HepG2 (cell line): ENCODE measurements around the gene ABHD17A. TPM values are rescaled to one million over a fixed set of nuclear protein-coding genes. Genes with fewer than 3 reads are reported as not detected.

Experiments
- CC2D1A ChIP-seq: sonication (generic); formaldehyde crosslinking; IDR thresholded peaks from 2 replicates; pipeline ENCODE4 v1.8.1; 2023; ENCODE audit warnings: mild to moderate bottlenecking, missing genetic modification reagents
- DPF2 ChIP-seq: sonication (generic); formaldehyde crosslinking; IDR thresholded peaks from 2 replicates; pipeline ENCODE4 v1.4.0; 2020; ENCODE audit warnings: mild to moderate bottlenecking, low read depth, missing genetic modification reagents, borderline replicate concordance
- FOXP1 ChIP-seq, 2 experiments: fragments of 450-650 bp in 1 of 2; IDR thresholded peaks; 2 replicates each; pipeline ENCODE4 v1.6.1; 2017 to 2018; ENCODE audit warnings: antibody characterized with exemption in 1 of 2
- GLI4 ChIP-seq: sonication (generic); formaldehyde crosslinking; IDR thresholded peaks from 2 replicates; pipeline ENCODE4 v1.5.1; 2020; ENCODE audit warnings: missing genetic modification reagents, mild to moderate bottlenecking, moderate library complexity, borderline replicate concordance
- HMG20B ChIP-seq: conservative IDR thresholded peaks from 2 replicates; pipeline ENCODE4 v1.6.1; 2016; ENCODE audit warnings: missing genetic modification reagents, missing compliant biosample characterization
- IRF2 ChIP-seq: IDR thresholded peaks from 2 replicates; pipeline ENCODE4 v1.6.1; 2018; ENCODE audit warnings: missing genetic modification reagents, missing compliant biosample characterization
- PATZ1 ChIP-seq: sonication (generic); formaldehyde crosslinking; IDR thresholded peaks from 2 replicates; pipeline ENCODE4 v1.4.0; 2020; ENCODE audit warnings: missing genetic modification reagents
- ZC3H4 ChIP-seq: sonication (generic); formaldehyde crosslinking; IDR thresholded peaks from 2 replicates; pipeline ENCODE4 v1.4.0; 2020; ENCODE audit warnings: missing genetic modification reagents, borderline replicate concordance
- ZMYM4 ChIP-seq: sonication (generic); formaldehyde crosslinking; IDR thresholded peaks from 2 replicates; pipeline ENCODE4 v1.8.1; 2023; ENCODE audit warnings: mild to moderate bottlenecking, missing genetic modification reagents
- ZNF263 ChIP-seq: sonication (generic); formaldehyde crosslinking; IDR thresholded peaks from 2 replicates; pipeline ENCODE4 v1.4.0; 2020; ENCODE audit warnings: missing genetic modification reagents
- ZNF280D ChIP-seq: sonication (generic); formaldehyde crosslinking; IDR thresholded peaks from 2 replicates; pipeline ENCODE4 v1.5.1; 2020; ENCODE audit warnings: mild to moderate bottlenecking, missing genetic modification reagents
- ZNF564 ChIP-seq: sonication (generic); formaldehyde crosslinking; IDR thresholded peaks from 2 replicates; pipeline ENCODE4 v1.8.1; 2023; ENCODE audit warnings: mild to moderate bottlenecking, missing genetic modification reagents
- ZNF672 ChIP-seq: sonication (generic); formaldehyde crosslinking; IDR thresholded peaks from 2 replicates; pipeline ENCODE4 v1.8.1; 2022; ENCODE audit warnings: missing genetic modification reagents
- ZNF790 ChIP-seq: sonication (generic); formaldehyde crosslinking; IDR thresholded peaks from 2 replicates; pipeline ENCODE4 v1.8.0; 2022; ENCODE audit warnings: missing genetic modification reagents, mild to moderate bottlenecking, borderline replicate concordance
- polyA plus RNA-seq, 8 experiments: library from polyadenylated mRNA; depleted of rRNA in 3 of 8; stranded (reverse) in 7 of 8; unstranded in 1 of 8; fragments of >200 nt; fragmentation: Illumina TruSeq in 4 of 8; extraction: Trizol in 4 of 8; gene quantifications; 2 replicates each; pipeline versions ENCODE4 v1.2.1 to v1.2.3, GENCODE V29; 2011 to 2016; ENCODE audit warnings: low read depth in 4 of 8, missing spikeins in 1 of 8, mixed read lengths in 1 of 8; ENCODE audit not compliant: insufficient read depth in 1 of 8
- total RNA-seq, 5 experiments: library from RNA; depleted of rRNA; stranded (reverse); fragments of >200 nt; fragmentation: Illumina TruSeq; extraction: Trizol; gene quantifications; 2 replicates each; pipeline ENCODE4 v1.2.3, GENCODE V29; 2016; ENCODE audit warnings: low read depth in 1 of 5
- TF ChIP-seq, protein P1 (sequence below): sonication (generic); formaldehyde crosslinking; IDR thresholded peaks from 2 replicates; pipeline ENCODE4 v1.9.0; 2021; ENCODE audit warnings: missing genetic modification reagents, borderline replicate concordance
- TF ChIP-seq, protein P2 (sequence below): sonication (generic); formaldehyde crosslinking; IDR thresholded peaks from 2 replicates; pipeline ENCODE4 v1.5.0; 2020; ENCODE audit warnings: mild to moderate bottlenecking, missing genetic modification reagents
- TF ChIP-seq, protein P3 (sequence below): IDR thresholded peaks from 2 replicates; pipeline ENCODE4 v1.6.1; 2016

The ABHD17A gene
- total and polyA plus RNA-seq, 2 of the 13 experiments (the other 11 are each of a cell fraction or from before 2014, with no cell fraction given) = 27.7 to 40.8 TPM

DNA sequence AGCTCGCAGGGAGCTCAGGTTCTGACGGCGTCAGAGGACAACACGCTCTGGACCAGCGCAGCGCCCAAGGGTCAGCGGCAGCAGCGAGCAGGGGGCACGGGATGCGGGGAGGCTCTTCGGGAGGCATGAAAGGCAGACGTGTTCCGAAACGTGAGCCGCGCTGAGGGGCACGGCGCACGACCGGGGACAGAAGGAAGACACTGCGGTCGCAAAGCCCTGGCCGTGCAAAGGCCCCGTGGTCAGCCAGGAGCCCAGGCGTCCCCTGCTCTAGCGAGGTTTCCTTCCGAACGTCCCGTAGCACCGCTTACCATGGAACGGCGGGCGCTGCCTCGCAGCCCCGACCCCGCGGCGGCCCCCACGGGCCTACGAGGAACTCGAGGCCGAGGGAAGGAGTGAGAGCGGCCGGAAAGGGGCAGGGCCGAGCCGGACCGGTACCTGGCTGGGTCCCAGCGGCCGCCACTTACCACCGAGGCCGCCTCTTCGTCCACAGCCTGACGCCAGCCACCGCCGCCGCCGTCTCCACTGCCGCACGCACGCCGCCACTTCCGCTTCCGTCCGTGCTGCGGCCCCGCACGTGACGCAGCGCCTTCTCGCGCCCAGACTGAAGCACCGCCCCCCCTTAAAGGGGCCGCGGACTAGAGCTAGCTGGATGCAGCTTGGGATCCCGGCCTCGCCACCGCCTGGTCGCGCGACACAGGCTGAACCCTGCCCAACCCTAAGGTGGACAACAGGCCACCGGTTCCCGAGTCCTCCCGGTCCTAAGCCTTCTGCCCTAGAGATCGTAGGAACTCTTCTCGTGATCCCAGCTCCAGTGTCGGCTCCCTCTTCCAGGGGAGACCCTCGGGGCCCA, 9.4 kb downstream of the ABHD17A start (continued):
- TF ChIP-seq ZNF263 (CRISPR knock-in tag) (no peak), ZC3H4 (CRISPR knock-in tag) (no peak), DPF2 (CRISPR knock-in tag) (no peak), ZNF790 (CRISPR knock-in tag) (peak; percentile 47; the same call in 1 of the 2 replicates), IRF2 (CRISPR knock-in tag) (peak; percentile 92), ZNF564 (peak; percentile 35; the same call in 1 of the 2 replicates), ZNF672 (CRISPR knock-in tag) (no peak; the same call in 1 of the 2 replicates), FOXP1 (IDR thresholded peaks at IDR 0.05) (no peak), FOXP1 (CRISPR knock-in tag; IDR thresholded peaks at IDR 0.05) (no peak), ZNF280D (CRISPR knock-in tag) (peak; percentile 73; the same call in 1 of the 2 replicates), HMG20B (CRISPR knock-in tag) (no peak), CC2D1A (CRISPR knock-in tag) (no peak), GLI4 (CRISPR knock-in tag) (no peak), PATZ1 (CRISPR knock-in tag) (peak; percentile 72), ZMYM4 (CRISPR knock-in tag) (peak; percentile 78)
- TF ChIP-seq, protein P1, sequence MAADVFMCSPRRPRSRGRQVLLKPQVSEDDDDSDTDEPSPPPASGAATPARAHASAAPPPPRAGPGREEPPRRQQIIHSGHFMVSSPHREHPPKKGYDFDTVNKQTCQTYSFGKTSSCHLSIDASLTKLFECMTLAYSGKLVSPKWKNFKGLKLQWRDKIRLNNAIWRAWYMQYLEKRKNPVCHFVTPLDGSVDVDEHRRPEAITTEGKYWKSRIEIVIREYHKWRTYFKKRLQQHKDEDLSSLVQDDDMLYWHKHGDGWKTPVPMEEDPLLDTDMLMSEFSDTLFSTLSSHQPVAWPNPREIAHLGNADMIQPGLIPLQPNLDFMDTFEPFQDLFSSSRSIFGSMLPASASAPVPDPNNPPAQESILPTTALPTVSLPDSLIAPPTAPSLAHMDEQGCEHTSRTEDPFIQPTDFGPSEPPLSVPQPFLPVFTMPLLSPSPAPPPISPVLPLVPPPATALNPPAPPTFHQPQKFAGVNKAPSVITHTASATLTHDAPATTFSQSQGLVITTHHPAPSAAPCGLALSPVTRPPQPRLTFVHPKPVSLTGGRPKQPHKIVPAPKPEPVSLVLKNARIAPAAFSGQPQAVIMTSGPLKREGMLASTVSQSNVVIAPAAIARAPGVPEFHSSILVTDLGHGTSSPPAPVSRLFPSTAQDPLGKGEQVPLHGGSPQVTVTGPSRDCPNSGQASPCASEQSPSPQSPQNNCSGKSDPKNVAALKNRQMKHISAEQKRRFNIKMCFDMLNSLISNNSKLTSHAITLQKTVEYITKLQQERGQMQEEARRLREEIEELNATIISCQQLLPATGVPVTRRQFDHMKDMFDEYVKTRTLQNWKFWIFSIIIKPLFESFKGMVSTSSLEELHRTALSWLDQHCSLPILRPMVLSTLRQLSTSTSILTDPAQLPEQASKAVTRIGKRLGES (CRISPR knock-in tag) = 0 out of 2 replicates have a peak, but pooled peaks have one; percentile 36
- TF ChIP-seq, protein P2, sequence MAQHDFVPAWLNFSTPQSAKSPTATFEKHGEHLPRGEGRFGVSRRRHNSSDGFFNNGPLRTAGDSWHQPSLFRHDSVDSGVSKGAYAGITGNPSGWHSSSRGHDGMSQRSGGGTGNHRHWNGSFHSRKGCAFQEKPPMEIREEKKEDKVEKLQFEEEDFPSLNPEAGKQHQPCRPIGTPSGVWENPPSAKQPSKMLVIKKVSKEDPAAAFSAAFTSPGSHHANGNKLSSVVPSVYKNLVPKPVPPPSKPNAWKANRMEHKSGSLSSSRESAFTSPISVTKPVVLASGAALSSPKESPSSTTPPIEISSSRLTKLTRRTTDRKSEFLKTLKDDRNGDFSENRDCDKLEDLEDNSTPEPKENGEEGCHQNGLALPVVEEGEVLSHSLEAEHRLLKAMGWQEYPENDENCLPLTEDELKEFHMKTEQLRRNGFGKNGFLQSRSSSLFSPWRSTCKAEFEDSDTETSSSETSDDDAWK (CRISPR knock-in tag) = no peak
- TF ChIP-seq, protein P3, sequence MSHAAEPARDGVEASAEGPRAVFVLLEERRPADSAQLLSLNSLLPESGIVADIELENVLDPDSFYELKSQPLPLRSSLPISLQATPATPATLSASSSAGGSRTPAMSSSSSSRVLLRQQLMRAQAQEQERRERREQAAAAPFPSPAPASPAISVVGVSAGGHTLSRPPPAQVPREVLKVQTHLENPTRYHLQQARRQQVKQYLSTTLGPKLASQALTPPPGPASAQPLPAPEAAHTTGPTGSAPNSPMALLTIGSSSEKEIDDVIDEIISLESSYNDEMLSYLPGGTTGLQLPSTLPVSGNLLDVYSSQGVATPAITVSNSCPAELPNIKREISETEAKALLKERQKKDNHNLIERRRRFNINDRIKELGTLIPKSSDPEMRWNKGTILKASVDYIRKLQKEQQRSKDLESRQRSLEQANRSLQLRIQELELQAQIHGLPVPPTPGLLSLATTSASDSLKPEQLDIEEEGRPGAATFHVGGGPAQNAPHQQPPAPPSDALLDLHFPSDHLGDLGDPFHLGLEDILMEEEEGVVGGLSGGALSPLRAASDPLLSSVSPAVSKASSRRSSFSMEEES (CRISPR knock-in tag) = peak; percentile 97
